GM12878 (cell line): ENCODE measurements around the gene HPSE2. TPM values are rescaled to one million over a fixed set of nuclear protein-coding genes. Genes with fewer than 3 reads are reported as not detected.

Experiments used
- CBFB ChIP-seq: IDR thresholded peaks from 2 replicates; pipeline ENCODE4 v1.6.1; 2016; ENCODE audit warnings: antibody characterized with exemption, low read depth
- GATAD2B ChIP-seq: fragments of 450-650 bp; conservative IDR thresholded peaks from 2 replicates; pipeline ENCODE4 v1.6.1; 2017; ENCODE audit warnings: low read depth, mild to moderate bottlenecking, moderate library complexity
- HCFC1 ChIP-seq: fragments of 150-350 bp; IDR thresholded peaks from 2 replicates; pipeline ENCODE4 v1.6.1; 2014; ENCODE audit warnings: low read length
- MEF2B ChIP-seq: fragments of 450-650 bp; IDR thresholded peaks from 2 replicates; pipeline ENCODE4 v1.6.1; 2018; ENCODE audit warnings: mild to moderate bottlenecking, moderate library complexity; ENCODE audit not compliant: partially characterized antibody, poor library complexity, severe bottlenecking
- POLR2AphosphoS5 ChIP-seq: IDR thresholded peaks from 2 replicates; pipeline ENCODE4 v1.6.1; 2011; ENCODE audit warnings: mild to moderate bottlenecking, low read length, inconsistent platforms
- ZBED1 ChIP-seq: IDR thresholded peaks from 2 replicates; pipeline ENCODE4 v1.6.1; 2016; ENCODE audit warnings: borderline replicate concordance
- polyA plus RNA-seq, 11 experiments: library from polyadenylated mRNA; depleted of rRNA in 4 of 11; unstranded in 6 of 11; stranded (reverse) in 5 of 11; fragments of >200 nt; fragmentation: Nextera tagmentation in 4 of 11; fragmentation: Illumina TruSeq in 1 of 11; extraction: Ambion mirVana in 4 of 11; extraction: Trizol in 1 of 11; gene quantifications; 1 replicate in 1 of 11; 2 replicates in 10 of 11; pipeline versions ENCODE4 v1.2.1 to v1.2.3, GENCODE V29; 2011 to 2016; ENCODE audit warnings: inconsistent platforms in 2 of 11, missing spikeins in 2 of 11, low read depth in 1 of 11
- total RNA-seq, 4 experiments: library from RNA; depleted of rRNA in 3 of 4; stranded (reverse); fragments of >200 nt in 3 of 4; fragmentation: Illumina TruSeq in 1 of 4; extraction: Trizol in 1 of 4; gene quantifications; 2 replicates each; pipeline versions ENCODE4 v1.2.1 to v1.2.3, GENCODE V29; 2013 to 2021
- TF ChIP-seq, protein P1 (sequence below): fragments of 450-650 bp; IDR thresholded peaks from 2 replicates; pipeline ENCODE4 v1.6.1; 2016; ENCODE audit warnings: mild to moderate bottlenecking, moderate library complexity, borderline replicate concordance
- TF ChIP-seq, protein P2 (sequence below): fragments of 450-650 bp; conservative IDR thresholded peaks from 2 replicates; pipeline ENCODE4 v1.6.1; 2017; ENCODE audit warnings: mild to moderate bottlenecking, moderate library complexity
- TF ChIP-seq, protein P3 (sequence below): IDR thresholded peaks from 2 replicates; pipeline ENCODE4 v1.6.1; 2011; ENCODE audit warnings: low read depth, mild to moderate bottlenecking, low read length, moderate library complexity, borderline replicate concordance; ENCODE audit errors: extremely low read depth
- TF ChIP-seq, protein P4 (sequence below): IDR thresholded peaks from 2 replicates; pipeline ENCODE4 v1.6.1; 2011; ENCODE audit warnings: low read depth, low read length, improper control_type of control experiment, borderline replicate concordance

Gene HPSE2
- total and polyA plus RNA-seq, 10 of the 15 experiments (the other 5 are each of a cell fraction or from before 2014, with no cell fraction given), result 0.06 TPM; not detected in 9

DNA sequence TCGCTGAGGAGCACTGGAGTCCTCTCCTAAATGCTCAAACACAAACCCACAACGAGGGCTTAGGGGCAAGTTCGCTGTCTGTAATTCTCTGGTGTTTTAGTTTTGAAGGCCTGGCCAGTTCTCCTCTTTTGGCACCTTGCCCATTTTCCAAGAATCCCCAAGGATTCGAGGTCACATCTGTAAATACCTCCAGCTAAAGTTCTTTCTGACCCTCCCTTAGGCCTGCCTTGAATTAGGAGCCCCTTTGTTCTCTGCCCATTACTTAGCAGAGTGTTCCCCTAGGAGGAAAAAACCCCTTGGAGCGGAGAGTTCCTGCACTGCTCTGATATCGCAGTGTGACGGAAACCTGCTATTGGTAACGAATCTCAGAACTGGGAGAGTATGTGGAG, 819.9 kb downstream of the HPSE2 start (continued):
- TF ChIP-seq, protein P1, sequence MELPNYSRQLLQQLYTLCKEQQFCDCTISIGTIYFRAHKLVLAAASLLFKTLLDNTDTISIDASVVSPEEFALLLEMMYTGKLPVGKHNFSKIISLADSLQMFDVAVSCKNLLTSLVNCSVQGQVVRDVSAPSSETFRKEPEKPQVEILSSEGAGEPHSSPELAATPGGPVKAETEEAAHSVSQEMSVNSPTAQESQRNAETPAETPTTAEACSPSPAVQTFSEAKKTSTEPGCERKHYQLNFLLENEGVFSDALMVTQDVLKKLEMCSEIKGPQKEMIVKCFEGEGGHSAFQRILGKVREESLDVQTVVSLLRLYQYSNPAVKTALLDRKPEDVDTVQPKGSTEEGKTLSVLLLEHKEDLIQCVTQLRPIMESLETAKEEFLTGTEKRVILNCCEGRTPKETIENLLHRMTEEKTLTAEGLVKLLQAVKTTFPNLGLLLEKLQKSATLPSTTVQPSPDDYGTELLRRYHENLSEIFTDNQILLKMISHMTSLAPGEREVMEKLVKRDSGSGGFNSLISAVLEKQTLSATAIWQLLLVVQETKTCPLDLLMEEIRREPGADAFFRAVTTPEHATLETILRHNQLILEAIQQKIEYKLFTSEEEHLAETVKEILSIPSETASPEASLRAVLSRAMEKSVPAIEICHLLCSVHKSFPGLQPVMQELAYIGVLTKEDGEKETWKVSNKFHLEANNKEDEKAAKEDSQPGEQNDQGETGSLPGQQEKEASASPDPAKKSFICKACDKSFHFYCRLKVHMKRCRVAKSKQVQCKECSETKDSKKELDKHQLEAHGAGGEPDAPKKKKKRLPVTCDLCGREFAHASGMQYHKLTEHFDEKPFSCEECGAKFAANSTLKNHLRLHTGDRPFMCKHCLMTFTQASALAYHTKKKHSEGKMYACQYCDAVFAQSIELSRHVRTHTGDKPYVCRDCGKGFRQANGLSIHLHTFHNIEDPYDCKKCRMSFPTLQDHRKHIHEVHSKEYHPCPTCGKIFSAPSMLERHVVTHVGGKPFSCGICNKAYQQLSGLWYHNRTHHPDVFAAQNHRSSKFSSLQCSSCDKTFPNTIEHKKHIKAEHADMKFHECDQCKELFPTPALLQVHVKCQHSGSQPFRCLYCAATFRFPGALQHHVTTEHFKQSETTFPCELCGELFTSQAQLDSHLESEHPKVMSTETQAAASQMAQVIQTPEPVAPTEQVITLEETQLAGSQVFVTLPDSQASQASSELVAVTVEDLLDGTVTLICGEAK, result no peak
- TF ChIP-seq HCFC1 (no peak), POLR2AphosphoS5 (no peak), CBFB (no peak), ZBED1 (no peak), MEF2B (no peak), GATAD2B (no peak)
- TF ChIP-seq, protein P2, sequence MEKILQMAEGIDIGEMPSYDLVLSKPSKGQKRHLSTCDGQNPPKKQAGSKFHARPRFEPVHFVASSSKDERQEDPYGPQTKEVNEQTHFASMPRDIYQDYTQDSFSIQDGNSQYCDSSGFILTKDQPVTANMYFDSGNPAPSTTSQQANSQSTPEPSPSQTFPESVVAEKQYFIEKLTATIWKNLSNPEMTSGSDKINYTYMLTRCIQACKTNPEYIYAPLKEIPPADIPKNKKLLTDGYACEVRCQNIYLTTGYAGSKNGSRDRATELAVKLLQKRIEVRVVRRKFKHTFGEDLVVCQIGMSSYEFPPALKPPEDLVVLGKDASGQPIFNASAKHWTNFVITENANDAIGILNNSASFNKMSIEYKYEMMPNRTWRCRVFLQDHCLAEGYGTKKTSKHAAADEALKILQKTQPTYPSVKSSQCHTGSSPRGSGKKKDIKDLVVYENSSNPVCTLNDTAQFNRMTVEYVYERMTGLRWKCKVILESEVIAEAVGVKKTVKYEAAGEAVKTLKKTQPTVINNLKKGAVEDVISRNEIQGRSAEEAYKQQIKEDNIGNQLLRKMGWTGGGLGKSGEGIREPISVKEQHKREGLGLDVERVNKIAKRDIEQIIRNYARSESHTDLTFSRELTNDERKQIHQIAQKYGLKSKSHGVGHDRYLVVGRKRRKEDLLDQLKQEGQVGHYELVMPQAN, result no peak
- TF ChIP-seq, protein P3, sequence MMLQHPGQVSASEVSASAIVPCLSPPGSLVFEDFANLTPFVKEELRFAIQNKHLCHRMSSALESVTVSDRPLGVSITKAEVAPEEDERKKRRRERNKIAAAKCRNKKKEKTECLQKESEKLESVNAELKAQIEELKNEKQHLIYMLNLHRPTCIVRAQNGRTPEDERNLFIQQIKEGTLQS, result no peak
- TF ChIP-seq, protein P4, sequence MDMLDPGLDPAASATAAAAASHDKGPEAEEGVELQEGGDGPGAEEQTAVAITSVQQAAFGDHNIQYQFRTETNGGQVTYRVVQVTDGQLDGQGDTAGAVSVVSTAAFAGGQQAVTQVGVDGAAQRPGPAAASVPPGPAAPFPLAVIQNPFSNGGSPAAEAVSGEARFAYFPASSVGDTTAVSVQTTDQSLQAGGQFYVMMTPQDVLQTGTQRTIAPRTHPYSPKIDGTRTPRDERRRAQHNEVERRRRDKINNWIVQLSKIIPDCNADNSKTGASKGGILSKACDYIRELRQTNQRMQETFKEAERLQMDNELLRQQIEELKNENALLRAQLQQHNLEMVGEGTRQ, result no peak
